Measurements from ENCODE around the gene TSPAN5. TPM values are rescaled to one million over a fixed set of nuclear protein-coding genes. Genes with fewer than 3 reads are reported as not detected.
A peak's percentile ranks its signal among the peaks of the same experiment; 100 is the strongest.

TSPAN5 gene
- total and polyA plus RNA-seq, 9 of the 15 experiments (the other 6 are each of a cell fraction or from before 2014, with no cell fraction given), result 0.58 to 6.6 (median 0.73) TPM

DNA sequence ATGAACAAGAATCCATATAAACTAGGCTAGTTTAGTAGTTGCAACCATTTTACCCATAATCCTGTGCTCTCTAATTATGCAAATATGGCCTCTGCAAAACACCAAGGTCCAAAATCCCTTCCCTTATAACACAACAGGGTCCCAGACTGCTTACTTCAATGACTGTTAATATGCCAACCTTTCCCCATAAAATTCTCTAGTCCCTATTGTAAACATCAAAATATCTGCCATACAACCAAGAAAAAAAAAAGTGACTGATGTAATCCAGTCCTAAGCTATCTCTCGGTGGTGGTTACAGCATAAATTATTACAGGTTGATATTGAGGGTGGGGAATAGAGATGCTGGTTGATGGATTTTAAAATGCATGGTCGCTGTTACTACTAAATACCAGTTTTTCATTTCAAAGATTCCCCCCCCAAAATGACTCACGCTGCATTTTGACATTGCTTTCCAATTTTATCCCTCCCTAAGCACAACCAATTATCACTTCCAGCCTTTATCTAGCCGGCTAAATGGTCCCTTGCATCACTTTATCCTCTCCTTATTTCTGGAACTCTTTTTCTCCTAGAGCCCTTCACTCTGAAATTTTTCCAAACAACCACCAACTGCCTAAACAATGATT lies 44.8 kb downstream of the TSPAN5 start:
- peaks cover 2 to 21% of the 10 kb centered on the region in 2 experiments; a peak in 3 of 5 replicates for H3K27me3 ChIP-seq (ENCODE audit: control insufficient read depth in 2 of 2, insufficient read depth in 2 of 2, low read length in 2 of 2)
- H3K36me3 ChIP-seq (ENCODE audit: control insufficient read depth, insufficient read depth, low read length), result no peaks in the 10 kb centered on the region
- no peak overlapping the region for H3K9ac ChIP-seq (ENCODE audit: insufficient read depth in 1 of 2, low read depth in 2 of 2, low read length in 2 of 2)
- H3K4me1 ChIP-seq (replicated peaks in 1 of 2; ENCODE audit: control insufficient read depth in 2 of 2, insufficient read depth in 2 of 2, low read length in 2 of 2), result no peaks in the 10 kb centered on the region
- H3K4me3 ChIP-seq, result no peak overlapping the region
- no peaks in the 10 kb centered on the region for H3K9me3 ChIP-seq (replicated peaks; ENCODE audit: control insufficient read depth, insufficient read depth, low read depth, low read length)
- no peak overlapping the region for H3K27ac ChIP-seq (ENCODE audit: extremely low read depth, low read depth, low read length)
- H3K9me1 ChIP-seq (ENCODE audit: control insufficient read depth, insufficient read depth, low read length), result no peaks in the 10 kb centered on the region
- ChIA-PET POLR2A (no interaction called here), CTCF (ENCODE audit: low intra/inter-chr PET ratio) (no interaction called here)
- H3K79me2 ChIP-seq (ENCODE audit: control insufficient read depth, insufficient read depth, low read length), result no peaks in the 10 kb centered on the region
- DNase-seq (ENCODE audit: extremely low read depth in 1 of 4, low spot score in 3 of 4), result no peak
- H2AFZ ChIP-seq (ENCODE audit: low read depth, low read length), result no peak overlapping the region
- WGBS (ENCODE audit: insufficient coverage, low coverage, missing lambda C conversion rate), result 15% methylated on average over 4 of the region's 4 CpGs
- TF ChIP-seq CHD2 (IDR thresholded peaks at IDR 0.05; ENCODE audit: low read depth, low read length) (no peak), FOSL1 (tag; conservative IDR thresholded peaks at IDR 0.05) (peak; percentile 11; the same call in 1 of the 2 replicates), E2F3 (CRISPR knock-in tag; IDR thresholded peaks at IDR 0.05) (no peak)
- TF ChIP-seq, protein P1, sequence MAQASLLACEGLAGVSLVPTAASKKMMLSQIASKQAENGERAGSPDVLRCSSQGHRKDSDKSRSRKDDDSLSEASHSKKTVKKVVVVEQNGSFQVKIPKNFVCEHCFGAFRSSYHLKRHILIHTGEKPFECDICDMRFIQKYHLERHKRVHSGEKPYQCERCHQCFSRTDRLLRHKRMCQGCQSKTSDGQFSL (CRISPR knock-in tag; IDR thresholded peaks at IDR 0.05), result 0 out of 2 replicates have a peak, but pooled peaks have one; percentile 32
- TF ChIP-seq, protein P1 (tag; IDR thresholded peaks at IDR 0.05), result 0 out of 4 replicates have a peak, but pooled peaks of 1 of the 2 experiments have one; percentile 25
- H4K20me1 ChIP-seq (replicated peaks; ENCODE audit: control insufficient read depth, insufficient read depth, low read length), result no peaks in the 10 kb centered on the region
- in situ Hi-C loops (cut with MboI) (no loop called here), intact Hi-C loops (cut with micrococcal nuclease) (no loop called here)
- FAIRE-seq, result no peak
- no peak for ATAC-seq
- H3K4me2 ChIP-seq (ENCODE audit: insufficient read depth, low read length), result no peak overlapping the region
- no TSS peak for BruUV-seq (replicated peaks)

All from K562 (cell line).